Measurements from ENCODE around the gene CNPY2.
A peak's percentile ranks its signal among the peaks of the same experiment; 100 is the strongest.
"Not testable (repeated sequence)": the region's sequence is repeated elsewhere in the genome, so short reads cannot be mapped to it uniquely, and the experiment has no call there.

Gene CNPY2

DNA sequence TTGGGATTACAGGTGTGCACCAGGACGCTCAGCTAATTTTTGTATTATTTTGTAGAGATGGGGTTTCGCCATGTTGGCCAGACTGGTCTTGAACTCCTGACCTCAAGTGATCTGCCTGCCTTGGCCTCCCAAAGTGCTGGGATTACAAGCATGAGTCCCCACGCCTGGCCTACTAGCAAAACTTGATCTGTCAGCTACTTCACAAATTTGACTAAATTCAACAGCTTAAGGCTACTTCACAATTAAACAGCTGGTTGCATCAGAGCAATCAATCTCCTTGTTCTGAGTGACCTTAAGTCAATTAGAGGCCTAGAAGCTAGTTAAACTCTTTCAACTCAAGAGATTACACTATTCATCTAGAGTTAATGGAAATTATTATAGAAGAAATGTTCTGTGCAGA, 36.9 kb downstream of the CNPY2 start:
- TF ChIP-seq, protein P1, sequence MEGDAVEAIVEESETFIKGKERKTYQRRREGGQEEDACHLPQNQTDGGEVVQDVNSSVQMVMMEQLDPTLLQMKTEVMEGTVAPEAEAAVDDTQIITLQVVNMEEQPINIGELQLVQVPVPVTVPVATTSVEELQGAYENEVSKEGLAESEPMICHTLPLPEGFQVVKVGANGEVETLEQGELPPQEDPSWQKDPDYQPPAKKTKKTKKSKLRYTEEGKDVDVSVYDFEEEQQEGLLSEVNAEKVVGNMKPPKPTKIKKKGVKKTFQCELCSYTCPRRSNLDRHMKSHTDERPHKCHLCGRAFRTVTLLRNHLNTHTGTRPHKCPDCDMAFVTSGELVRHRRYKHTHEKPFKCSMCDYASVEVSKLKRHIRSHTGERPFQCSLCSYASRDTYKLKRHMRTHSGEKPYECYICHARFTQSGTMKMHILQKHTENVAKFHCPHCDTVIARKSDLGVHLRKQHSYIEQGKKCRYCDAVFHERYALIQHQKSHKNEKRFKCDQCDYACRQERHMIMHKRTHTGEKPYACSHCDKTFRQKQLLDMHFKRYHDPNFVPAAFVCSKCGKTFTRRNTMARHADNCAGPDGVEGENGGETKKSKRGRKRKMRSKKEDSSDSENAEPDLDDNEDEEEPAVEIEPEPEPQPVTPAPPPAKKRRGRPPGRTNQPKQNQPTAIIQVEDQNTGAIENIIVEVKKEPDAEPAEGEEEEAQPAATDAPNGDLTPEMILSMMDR (IDR thresholded peaks at IDR 0.05; ENCODE audit: borderline replicate concordance, insufficient read depth, low read depth, low read length): no peak
- no peak overlapping the region for H3K4me3 ChIP-seq (ENCODE audit: low read depth, low read length)

DNA sequence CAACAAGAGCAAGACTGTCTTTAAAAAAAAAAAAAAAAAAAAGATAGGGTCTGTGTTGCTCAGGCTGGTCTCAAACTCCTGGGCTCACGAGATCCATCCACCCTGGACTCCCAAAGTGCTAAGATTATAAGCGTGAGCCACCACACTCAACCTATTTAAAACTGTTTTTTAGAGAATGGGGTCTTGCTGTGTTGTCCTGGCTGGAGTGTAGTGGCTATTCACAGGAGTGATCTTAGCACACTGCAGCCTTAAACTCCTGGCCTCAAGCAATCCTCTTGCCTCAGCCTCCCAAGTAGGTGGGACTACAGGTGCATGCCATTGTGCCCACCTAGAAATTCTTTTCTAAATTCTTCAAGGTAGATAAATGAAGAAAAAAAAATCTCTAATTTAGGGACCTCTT, 41.5 kb downstream of the CNPY2 start:
- TF ChIP-seq, protein P1 (IDR thresholded peaks at IDR 0.05; ENCODE audit: borderline replicate concordance, insufficient read depth, low read depth, low read length): no peak
- no peak overlapping the region for H3K4me3 ChIP-seq (ENCODE audit: low read depth, low read length)

DNA sequence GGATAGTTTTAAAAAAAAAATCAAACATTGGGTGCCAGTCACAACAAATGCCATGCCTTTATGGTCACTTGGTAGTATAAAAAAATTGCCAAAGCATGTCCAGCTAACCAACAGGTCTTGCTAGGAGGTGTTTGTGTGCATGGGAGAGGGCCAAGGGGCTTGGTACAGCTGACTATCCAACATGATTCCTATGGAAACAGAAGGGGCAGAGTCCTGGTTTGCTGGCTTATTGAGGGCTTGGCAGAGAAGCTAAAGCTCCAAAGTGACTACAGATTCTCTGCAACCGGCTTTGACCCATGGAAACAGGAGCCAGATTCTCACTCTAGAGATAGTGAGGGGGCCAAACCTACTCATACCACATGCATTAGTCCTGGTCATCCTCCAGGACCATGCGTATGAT, 43.3 kb downstream of the CNPY2 start:
- not testable (repeated sequence) for H3K4me3 ChIP-seq (ENCODE audit: low read depth, low read length)

DNA sequence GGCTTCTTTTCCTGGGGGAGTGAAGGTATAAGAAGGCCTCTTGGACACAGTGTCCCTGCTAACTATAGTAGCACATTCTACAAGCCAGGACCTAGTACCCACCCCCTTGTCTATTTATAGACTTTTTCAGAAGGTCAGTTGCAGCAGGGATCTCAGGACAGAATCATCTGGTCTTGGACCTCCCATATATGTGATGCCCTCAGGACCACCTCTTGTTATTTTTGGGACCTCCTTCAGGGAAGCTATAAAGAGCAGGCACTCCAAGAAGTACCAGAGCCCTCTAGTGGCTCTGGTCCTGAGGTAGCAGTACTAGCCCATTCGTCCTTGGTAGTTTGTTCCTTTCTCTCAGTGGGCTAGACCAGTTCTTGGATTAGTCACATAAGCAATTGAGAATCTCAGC, 44.8 kb downstream of the CNPY2 start:
- TF ChIP-seq, protein P1 (IDR thresholded peaks at IDR 0.05; ENCODE audit: borderline replicate concordance, insufficient read depth, low read depth, low read length): peak; percentile 38; the same call in 1 of the 2 replicates

DNA sequence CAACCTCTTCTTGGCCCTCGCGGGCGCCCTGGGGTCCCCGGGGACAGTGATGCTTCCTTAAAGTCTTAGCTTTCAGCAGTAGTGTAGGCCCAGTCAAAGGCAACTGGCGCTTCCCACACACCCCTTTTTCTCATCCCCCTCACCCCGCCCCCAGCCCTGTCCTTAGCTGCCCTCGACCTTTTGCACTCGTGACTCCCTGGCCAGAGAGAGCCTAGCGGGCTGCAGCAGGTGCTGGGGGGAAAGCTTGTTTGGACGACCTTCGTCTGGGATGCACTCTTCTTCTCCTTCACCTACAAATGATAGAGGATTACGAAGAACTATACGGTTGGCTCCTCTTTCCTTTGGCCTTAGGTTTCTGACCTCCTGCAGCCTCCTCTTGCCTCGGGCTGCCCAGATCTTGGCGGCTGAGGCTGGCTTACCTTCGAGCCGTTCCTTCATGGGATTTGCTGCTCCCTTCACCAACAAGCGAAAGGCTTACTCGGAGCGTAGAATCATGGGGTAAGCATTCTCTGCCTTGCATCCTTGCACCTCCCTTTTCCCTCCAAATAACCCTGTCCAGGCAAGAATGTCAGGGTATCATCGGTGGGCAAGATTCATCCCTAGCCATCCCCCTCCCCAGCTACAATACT, 48.2 kb downstream of the CNPY2 start:
- TF ChIP-seq, protein P1 (IDR thresholded peaks at IDR 0.05; ENCODE audit: borderline replicate concordance, insufficient read depth, low read depth, low read length): no peak

More for the DNA sequence above, 44.8 kb downstream of the CNPY2 start:
- H3K4me3 ChIP-seq (ENCODE audit: low read depth, low read length): no peak overlapping the region

DNA sequence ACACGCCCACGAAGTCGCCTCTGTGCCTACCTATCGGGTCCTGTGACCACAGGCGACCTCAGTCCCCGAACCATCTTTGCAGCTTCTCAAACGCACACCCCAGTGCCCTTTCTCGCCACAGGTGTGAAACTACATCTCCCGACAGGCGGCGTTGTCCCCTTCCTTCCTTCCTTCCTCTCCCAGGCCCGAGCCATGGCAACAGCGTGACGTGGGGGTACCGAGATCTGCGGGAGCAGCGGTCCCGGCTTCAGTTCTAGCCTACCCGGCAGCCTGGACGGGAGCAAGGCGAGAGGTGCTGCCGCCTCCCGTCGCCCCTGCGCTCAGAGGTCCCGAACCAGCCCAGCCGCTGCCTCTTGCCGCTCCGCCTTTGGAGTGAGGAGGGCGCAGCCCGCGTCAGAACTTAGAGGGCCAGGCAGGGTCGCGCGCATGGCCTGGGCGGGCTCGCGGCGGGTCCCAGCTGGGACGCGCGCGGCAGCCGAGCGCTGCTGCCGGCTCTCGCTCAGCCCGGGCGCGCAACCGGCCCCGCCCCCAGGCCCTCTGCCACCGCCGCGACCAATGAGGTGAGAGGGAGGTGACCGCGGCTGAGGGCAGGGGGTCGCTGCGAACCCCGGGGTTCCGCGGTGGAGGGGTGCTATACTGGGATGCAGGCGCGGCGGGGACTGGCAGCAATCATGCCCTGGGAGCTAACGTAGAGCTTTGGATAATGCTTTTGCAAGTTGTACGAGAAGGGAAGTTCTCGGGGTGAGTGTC, 48.9 kb downstream of the CNPY2 start, which contains the start of gene COQ10A:
TSS of gene COQ10A (plus strand) at position 250 of the 750 bp plus-strand sequence. CDS start at position 427, 177 bp downstream.
- peak within 1 kb of the TSS; percentile 87 for H3K4me3 ChIP-seq (ENCODE audit: low read depth, low read length)
- TF ChIP-seq, protein P1 (IDR thresholded peaks at IDR 0.05; ENCODE audit: borderline replicate concordance, insufficient read depth, low read depth, low read length): peak; percentile 61; the same call in 1 of the 2 replicates

More for the DNA sequence above, 48.2 kb downstream of the CNPY2 start:
- H3K4me3 ChIP-seq (ENCODE audit: low read depth, low read length): peak overlapping the region; percentile 87

DNA sequence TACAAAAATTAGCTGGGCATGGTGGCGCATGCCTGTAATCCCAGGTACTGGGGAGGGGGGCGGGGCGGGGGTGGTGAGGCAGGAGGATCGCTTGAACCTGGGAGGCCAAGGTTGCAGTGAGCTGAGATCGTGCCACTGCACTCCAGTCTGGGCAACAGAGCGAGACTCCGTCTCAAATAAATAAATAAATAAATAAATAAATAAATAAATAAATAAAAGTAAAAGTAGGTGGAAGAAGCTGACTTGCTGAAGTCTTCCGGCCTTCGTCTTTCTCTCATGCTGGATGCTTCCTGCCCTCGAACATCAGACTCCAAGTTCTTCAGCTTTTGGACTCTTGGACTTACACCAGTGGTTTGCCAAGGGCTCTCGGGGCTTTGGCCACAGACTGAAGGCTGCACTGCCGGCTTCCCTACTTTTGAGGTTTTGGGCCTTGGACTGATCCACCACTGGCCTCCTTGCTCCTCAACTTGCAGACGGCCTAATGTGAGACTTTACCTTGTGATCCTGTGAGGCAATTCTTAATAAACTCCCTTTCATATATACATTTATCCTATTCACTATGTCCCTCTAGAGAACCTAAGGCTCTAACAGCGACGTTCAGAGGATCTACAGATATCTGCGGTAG, 49.6 kb downstream of the CNPY2 start:
- peak overlapping the region; percentile 87 for H3K4me3 ChIP-seq (ENCODE audit: low read depth, low read length)

DNA sequence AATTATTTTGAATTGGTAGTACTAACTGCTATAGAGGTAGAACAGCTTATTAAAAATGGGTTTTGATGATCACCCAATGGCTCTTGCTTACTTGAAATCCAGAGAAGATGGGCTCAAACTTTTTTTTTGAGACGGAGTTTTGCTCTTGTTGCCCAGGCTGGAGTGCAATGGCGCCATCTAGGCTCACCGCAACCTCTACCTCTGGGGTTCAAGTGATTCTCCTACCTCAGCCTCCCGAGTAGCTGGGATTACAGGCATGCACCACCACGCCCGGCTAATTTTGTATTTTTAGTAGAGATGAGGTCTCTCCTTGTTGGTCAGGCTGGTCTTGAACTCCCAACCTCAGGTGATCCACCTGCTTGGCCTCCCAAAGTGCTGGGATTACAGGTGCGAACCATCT, 52.8 kb downstream of the CNPY2 start:
- H3K4me3 ChIP-seq (ENCODE audit: low read depth, low read length): not testable (repeated sequence)

Measured in GM12875 (cell line).